Lung (tissue), 12 donors: ENCODE measurements around the gene PCID2. TPM values are rescaled to one million over a fixed set of nuclear protein-coding genes. Genes with fewer than 3 reads are reported as not detected.

Experiments
- ATAC-seq: fragments of 200-7000 bp; cut with Tn5 transposase; one replicate; pipeline ENCODE4 v1.9.1; 2020; ENCODE audit warnings: moderate number of reproducible peaks; ENCODE audit not compliant: insufficient read depth, low FRiP score
- DNase-seq, 3 donors: peaks; one replicate each; pipeline ENCODE4 v3.0.0-alpha.2; 2013 to 2017
- H3K27ac ChIP-seq, 2 donors: one replicate each; pipeline ENCODE4 v1.5.1; 2013; ENCODE audit warnings: mild to moderate bottlenecking in 2 of 2, moderate library complexity in 2 of 2, control low read depth in 1 of 2, inconsistent platforms in 1 of 2, low read depth in 1 of 2, low read length in 1 of 2
- H3K27me3 ChIP-seq, 3 donors: one replicate each; pipeline ENCODE4 v1.5.1; 2013; ENCODE audit warnings: low read length in 2 of 3; ENCODE audit not compliant: control insufficient read depth in 3 of 3, insufficient read depth in 3 of 3
- H3K36me3 ChIP-seq, 4 donors: one replicate each; pipeline ENCODE4 v1.5.1; 2013; ENCODE audit warnings: low read length in 4 of 4, mild to moderate bottlenecking in 1 of 4, moderate library complexity in 1 of 4; ENCODE audit not compliant: control insufficient read depth in 4 of 4, insufficient read depth in 4 of 4
- H3K4me1 ChIP-seq, 5 donors: one replicate each; pipeline ENCODE4 v1.5.1; 2013; ENCODE audit warnings: low read length in 5 of 5, mild to moderate bottlenecking in 2 of 5, moderate library complexity in 1 of 5; ENCODE audit not compliant: control insufficient read depth in 5 of 5, insufficient read depth in 5 of 5
- H3K4me3 ChIP-seq: one replicate; pipeline ENCODE4 v1.5.1; 2013; ENCODE audit warnings: mild to moderate bottlenecking, control low read depth, moderate library complexity
- H3K9ac ChIP-seq, 2 donors: one replicate each; pipeline ENCODE4 v1.5.1; 2013; ENCODE audit warnings: low read length in 2 of 2, control low read depth in 1 of 2; ENCODE audit not compliant: insufficient read depth in 1 of 2
- H3K9me3 ChIP-seq, 4 donors: one replicate each; pipeline ENCODE4 v1.5.1; 2013; ENCODE audit warnings: low read length in 3 of 4, mild to moderate bottlenecking in 1 of 4, moderate library complexity in 1 of 4; ENCODE audit not compliant: control insufficient read depth in 4 of 4, insufficient read depth in 3 of 4
- WGBS, 2 donors: extraction: QIAGEN DNeasy Blood & Tissue Kit; methylation state at CpG; one replicate each; pipeline ENCODE4 v1.1.7; 2013; 5-methylcytosine and 5-hydroxymethylcytosine counted together
- polyA plus RNA-seq, 2 donors: library from polyadenylated mRNA; stranded (reverse); fragments of 200-250 nt; gene quantifications; one replicate each; pipeline ENCODE4 v1.2.1, GENCODE V29; 2013
- total RNA-seq, 2 donors: library from RNA; depleted of rRNA in 1 of 2; stranded (reverse); fragments of >200 nt in 1 of 2; gene quantifications; one replicate each; pipeline ENCODE4 v1.2.1, GENCODE V29; 2014 to 2021
- TF ChIP-seq, protein P1 (sequence below): IDR thresholded peaks from 2 replicates; pipeline ENCODE4 v1.5.1; 2012; ENCODE audit warnings: mild to moderate bottlenecking; ENCODE audit errors: control extremely low read depth, extremely low read depth
- donor health status: control.
- donor health status: control.
- donor health status: Bipolar disorder and iron deficiency.
- donor health status: healthy.
- donor health status: DM: yes; HTN: yes; CAD: no.

PCID2 gene
- total and polyA plus RNA-seq, 4 donors: 31.5 to 86.2 (median 37.3) TPM

DNA sequence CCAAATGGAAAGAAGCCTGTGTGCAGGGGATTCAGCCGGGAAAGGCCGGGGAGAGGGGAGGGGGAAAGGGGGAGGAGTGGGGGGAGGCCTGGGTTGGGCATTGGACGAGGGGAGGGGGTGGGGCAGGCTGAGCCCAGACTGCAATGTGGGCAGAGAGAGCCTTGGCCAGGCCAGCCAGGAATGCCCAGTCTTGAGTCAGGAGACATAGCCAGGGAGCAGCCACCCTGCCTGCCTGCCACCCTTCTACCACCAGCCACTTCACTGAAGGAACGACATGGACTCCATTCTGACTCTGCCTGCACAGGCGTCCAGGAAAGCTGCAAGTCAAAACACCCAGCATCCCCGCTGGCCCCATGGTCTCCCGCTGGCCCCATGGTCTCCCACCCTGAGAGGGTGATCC lies 49.5 kb downstream of the PCID2 start:
- ATAC-seq (no peak), DNase-seq (no peak)
- no peak overlapping the region for H3K4me3 ChIP-seq
- peaks cover 0 to 18% (median 0%) of the 10 kb centered on the region in 3 donors for H3K27me3 ChIP-seq
- H3K27ac ChIP-seq: no peak overlapping the region
- peaks cover 0 to 7% (median 0%) of the 10 kb centered on the region in 5 donors for H3K4me1 ChIP-seq
- H3K9me3 ChIP-seq: no peaks in the 10 kb centered on the region
- 73 to 84% methylated on average over 5 to 7 of the region's 7 CpGs for WGBS, 2 donors
- no peaks in the 10 kb centered on the region for H3K36me3 ChIP-seq
- H3K9ac ChIP-seq: no peak overlapping the region
- TF ChIP-seq, protein P1, sequence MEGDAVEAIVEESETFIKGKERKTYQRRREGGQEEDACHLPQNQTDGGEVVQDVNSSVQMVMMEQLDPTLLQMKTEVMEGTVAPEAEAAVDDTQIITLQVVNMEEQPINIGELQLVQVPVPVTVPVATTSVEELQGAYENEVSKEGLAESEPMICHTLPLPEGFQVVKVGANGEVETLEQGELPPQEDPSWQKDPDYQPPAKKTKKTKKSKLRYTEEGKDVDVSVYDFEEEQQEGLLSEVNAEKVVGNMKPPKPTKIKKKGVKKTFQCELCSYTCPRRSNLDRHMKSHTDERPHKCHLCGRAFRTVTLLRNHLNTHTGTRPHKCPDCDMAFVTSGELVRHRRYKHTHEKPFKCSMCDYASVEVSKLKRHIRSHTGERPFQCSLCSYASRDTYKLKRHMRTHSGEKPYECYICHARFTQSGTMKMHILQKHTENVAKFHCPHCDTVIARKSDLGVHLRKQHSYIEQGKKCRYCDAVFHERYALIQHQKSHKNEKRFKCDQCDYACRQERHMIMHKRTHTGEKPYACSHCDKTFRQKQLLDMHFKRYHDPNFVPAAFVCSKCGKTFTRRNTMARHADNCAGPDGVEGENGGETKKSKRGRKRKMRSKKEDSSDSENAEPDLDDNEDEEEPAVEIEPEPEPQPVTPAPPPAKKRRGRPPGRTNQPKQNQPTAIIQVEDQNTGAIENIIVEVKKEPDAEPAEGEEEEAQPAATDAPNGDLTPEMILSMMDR: no peak

DNA sequence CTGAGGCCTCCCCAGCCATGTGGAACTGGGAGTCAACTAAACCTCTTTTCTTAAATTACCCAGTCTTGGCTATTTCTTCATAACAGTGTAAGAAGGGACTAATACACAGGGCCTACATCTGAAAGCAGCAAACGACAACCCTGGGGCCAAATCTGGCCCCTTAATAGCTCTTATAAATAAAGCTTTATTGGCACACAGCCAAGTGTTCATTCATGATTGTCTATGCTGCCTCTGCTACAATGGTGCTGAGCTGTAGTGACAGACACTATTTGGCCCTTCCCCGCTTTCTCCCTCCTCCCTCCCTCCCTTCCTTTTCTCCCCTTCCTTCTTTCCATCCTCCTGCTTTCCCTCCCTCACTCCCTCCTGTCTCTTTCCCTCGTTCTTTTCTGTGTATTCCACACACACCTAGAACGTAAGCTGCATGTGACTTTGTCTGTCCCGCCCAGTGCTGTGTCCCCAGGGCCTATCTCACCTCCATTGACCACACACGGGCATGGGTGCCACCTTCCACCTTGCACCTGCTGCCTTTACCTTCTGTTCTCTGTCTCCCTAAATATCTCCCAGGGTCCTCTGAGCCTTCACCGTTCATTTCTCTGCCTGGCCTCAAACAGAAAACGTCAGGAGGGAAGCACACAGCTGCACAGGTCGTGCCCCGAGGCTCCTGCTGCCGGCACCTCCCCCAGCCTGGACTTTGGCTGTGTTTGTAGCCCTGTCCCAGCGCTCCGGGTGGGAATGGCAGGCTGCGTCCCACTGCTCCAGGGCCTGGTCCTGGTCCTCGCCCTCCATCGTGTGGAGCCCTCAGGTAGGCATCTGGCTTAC lies 50.3 kb downstream of the PCID2 start, which contains the start of gene PROZ:
TSS of gene PROZ (plus strand) at position 720 of the 819 bp plus-strand sequence. CDS start at position 733, 13 bp downstream.
- Histone ChIP-seq H3K27ac (no peak within 1 kb of the TSS), H3K4me1 (peaks cover 0 to 8% (median 0%) of the 10 kb centered on the region in 5 donors), H3K9ac (no peak within 1 kb of the TSS), H3K36me3 (no peaks in the 10 kb centered on the region), H3K4me3 (no peak within 1 kb of the TSS), H3K27me3 (peaks cover 0 to 11% (median 0%) of the 10 kb centered on the region in 3 donors), H3K9me3 (no peaks in the 10 kb centered on the region)
- TF ChIP-seq, protein P1: no peak
- no peak for DNase-seq
- WGBS, 2 donors: 68 to 77% methylated on average over 16 of the region's 16 CpGs
- no peak for ATAC-seq

DNA sequence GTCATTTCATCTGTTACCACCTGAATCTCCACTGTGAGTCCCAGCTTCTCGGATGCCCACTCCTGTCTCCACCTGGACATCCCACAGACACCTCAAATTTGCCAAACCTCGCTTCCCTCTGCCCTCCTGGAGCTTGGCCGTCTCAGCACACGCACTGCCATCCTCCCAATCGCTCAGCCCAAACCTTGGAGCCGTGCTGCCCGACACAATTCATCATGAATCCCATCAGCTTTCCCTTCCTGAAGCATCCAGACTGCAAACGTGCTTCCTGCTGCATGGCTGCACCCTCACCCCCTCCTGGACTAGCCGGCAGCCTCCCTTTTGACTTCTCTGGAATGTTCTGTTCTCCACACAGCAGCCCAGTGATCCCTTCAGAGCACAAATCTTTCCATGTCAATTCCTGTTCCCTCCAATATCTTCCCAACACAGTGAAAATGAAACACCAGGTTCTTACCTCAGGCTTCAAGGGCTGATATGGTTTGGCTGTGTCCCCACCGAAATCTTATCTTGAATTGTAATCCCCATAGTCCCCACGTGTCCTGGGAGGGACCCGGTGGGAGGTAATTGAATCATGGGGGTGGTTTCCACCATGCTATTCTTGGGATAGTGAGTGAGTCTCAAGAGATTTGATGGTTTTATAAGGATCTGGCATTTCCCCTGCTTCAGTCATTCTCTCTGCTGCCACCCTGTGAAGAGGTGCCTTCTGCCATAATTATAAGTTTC lies 51.1 kb downstream of the PCID2 start:
- TF ChIP-seq, protein P1: no peak
- Histone ChIP-seq H3K4me3 (no peak overlapping the region), H3K27ac (no peak overlapping the region), H3K27me3 (peaks cover 0 to 4% (median 2%) of the 10 kb centered on the region in 3 donors), H3K9ac (no peak overlapping the region), H3K9me3 (no peaks in the 10 kb centered on the region), H3K36me3 (no peaks in the 10 kb centered on the region), H3K4me1 (peaks cover 0 to 13% (median 0%) of the 10 kb centered on the region in 5 donors)
- DNase-seq: no peak
- no peak for ATAC-seq
- WGBS, 2 donors: 70 to 77% methylated on average over 12 of the region's 12 CpGs
